OCI-LY7 (cell line): ENCODE data around the gene PLXNA4. TPM values are rescaled to one million over a fixed set of nuclear protein-coding genes. Genes with fewer than 3 reads are reported as not detected.

Experiments used
- BruUV-seq: library from RNA; stranded (reverse); fragments of 400-500 nt; replicated peaks from 2 replicates; lab custom pipeline; 2021; lab: Mats Ljungman, UMichigan
- CTCF ChIA-PET: fragments of 300-600 bp; sonication (Branson Sonifier 250); formaldehyde crosslinking; loops from one replicate; lab custom pipeline; 2022; ENCODE audit warnings: antibody characterized with exemption; ENCODE audit not compliant: unreplicated experiment; lab: Charles Lee
- POLR2A ChIA-PET: fragments of 300-600 bp; sonication (Branson Sonifier 250); formaldehyde crosslinking; loops from one replicate; lab custom pipeline; 2022; ENCODE audit warnings: antibody characterized with exemption; lab: Charles Lee
- DNase-seq: peaks from one replicate; pipeline ENCODE4 v3.0.0-alpha.2; 2015; ENCODE audit warnings: low spot score
- H2AFZ ChIP-seq: fragments of 200-600 bp; sonication (generic), shearing (Covaris generic); 2 replicates; pipeline ENCODE4 v1.6.1; 2014; ENCODE audit warnings: mild to moderate bottlenecking, antibody characterized with exemption, low read length, moderate library complexity
- H3K27ac ChIP-seq: fragments of 200-600 bp; sonication (generic); 2 replicates; pipeline ENCODE4 v1.5.1; 2014; ENCODE audit warnings: mixed run types, low read depth, mild to moderate bottlenecking, moderate library complexity, low read length, inconsistent platforms; ENCODE audit not compliant: poor library complexity, severe bottlenecking
- H3K36me3 ChIP-seq: fragments of 200-600 bp; sonication (generic); 2 replicates; pipeline ENCODE4 v1.6.1; 2014; ENCODE audit warnings: mild to moderate bottlenecking, antibody characterized with exemption, low read length, moderate library complexity, mixed read lengths; ENCODE audit not compliant: insufficient read depth
- H3K4me1 ChIP-seq: fragments of 200-600 bp; sonication (generic); 2 replicates; pipeline ENCODE4 v1.5.1; 2014; ENCODE audit warnings: mild to moderate bottlenecking, low read length; ENCODE audit not compliant: insufficient read depth, poor library complexity, severe bottlenecking
- H3K4me2 ChIP-seq: fragments of 200-600 bp; sonication (generic); 2 replicates; pipeline ENCODE4 v1.6.1; 2014; ENCODE audit warnings: mild to moderate bottlenecking, low read length
- H3K4me3 ChIP-seq: fragments of 200-600 bp; sonication (generic); 2 replicates; pipeline ENCODE4 v1.5.1; 2014; ENCODE audit warnings: mild to moderate bottlenecking, low read depth, low read length; ENCODE audit not compliant: poor library complexity, severe bottlenecking
- H3K79me2 ChIP-seq: fragments of 200-600 bp; sonication (generic); 2 replicates; pipeline ENCODE4 v1.6.1; 2016; ENCODE audit warnings: low read depth, mild to moderate bottlenecking, low read length, moderate library complexity, mixed read lengths; ENCODE audit not compliant: insufficient read depth
- H3K9me2 ChIP-seq: fragments of 200-600 bp; sonication (generic); 2 replicates; pipeline ENCODE4 v1.6.1; 2016; ENCODE audit warnings: mild to moderate bottlenecking, low read length, mixed read lengths; ENCODE audit not compliant: insufficient read depth
- H3K9me3 ChIP-seq: fragments of 200-600 bp; sonication (generic); 2 replicates; pipeline ENCODE4 v1.6.1; 2014; ENCODE audit warnings: mild to moderate bottlenecking, mixed run types, low read length, mixed read lengths
- H4K20me1 ChIP-seq: fragments of 200-600 bp; sonication (generic); 2 replicates; pipeline ENCODE4 v1.6.1; 2014; ENCODE audit warnings: mild to moderate bottlenecking, antibody characterized with exemption, low read length, moderate library complexity, mixed read lengths; ENCODE audit not compliant: insufficient read depth
- CTCF ChIP-seq: fragments of 200-600 bp; sonication (generic); conservative IDR thresholded peaks from 2 replicates; pipeline ENCODE4 v1.5.1; 2014; ENCODE audit warnings: mild to moderate bottlenecking, antibody characterized with exemption, low read length, moderate library complexity, mixed read lengths
- EZH2phosphoT487 ChIP-seq: fragments of 200-600 bp; sonication (generic); IDR thresholded peaks from 2 replicates; pipeline ENCODE4 v1.6.1; 2018; ENCODE audit warnings: low read depth, borderline replicate concordance, mild to moderate bottlenecking, mixed run types, antibody characterized with exemption, low read length, moderate library complexity, mixed read lengths
- intact Hi-C: fragments of 100-400 bp; cut with micrococcal nuclease; formaldehyde crosslinking; loops from one replicate; pipeline ENCODE4 v1.10.0; 2022; ENCODE audit not compliant: unreplicated experiment
- total RNA-seq, 2 experiments: library from RNA; depleted of rRNA in 1 of 2; stranded (reverse); fragments of >200 nt in 1 of 2; shearing (Covaris generic) in 1 of 2; gene quantifications; 2 replicates each; pipeline ENCODE4 v1.2.3, GENCODE V29; 2014 to 2022

PLXNA4 gene
- total RNA-seq, 2 experiments from 2014 or later = not detected

DNA sequence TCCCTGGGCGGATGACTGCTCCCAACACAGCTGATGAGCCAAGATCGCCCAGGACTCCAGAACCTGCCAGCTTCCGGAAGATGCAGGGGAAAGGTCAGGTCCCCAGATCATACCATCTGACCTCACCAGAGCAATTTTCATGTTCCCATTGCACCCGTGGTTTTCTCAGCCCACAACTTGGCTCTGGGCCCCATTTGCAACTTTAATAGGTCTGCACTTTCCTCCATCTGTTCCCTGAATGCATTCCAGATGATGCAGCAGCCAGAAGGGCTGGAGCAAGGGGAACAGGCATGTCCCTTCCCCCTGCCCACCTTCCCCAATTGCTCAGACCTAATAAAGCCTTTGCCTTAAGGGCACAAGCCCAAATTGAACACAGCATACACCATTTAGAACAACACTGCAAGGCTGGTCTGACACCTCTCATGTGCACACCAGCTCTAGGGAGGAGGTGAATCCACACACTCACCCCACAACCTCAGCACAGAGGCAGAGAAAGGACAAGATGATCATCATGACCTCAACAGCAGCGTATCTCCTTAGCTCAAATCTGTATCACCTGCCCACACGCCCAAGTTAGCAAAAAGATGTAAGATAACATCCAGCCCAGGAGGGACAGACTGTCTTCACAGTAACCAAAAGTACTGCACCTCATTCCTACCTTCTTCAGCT is 87.5 kb downstream of the PLXNA4 start:
- TF ChIP-seq CTCF (no peak), EZH2phosphoT487 (no peak)
- BruUV-seq = no TSS peak

GRCh38 chr7:132486274-132486610 is 90.0 kb downstream of the PLXNA4 start:
- Histone ChIP-seq H3K4me2 (no peak overlapping the region), H3K27ac (no peak overlapping the region), H3K4me1 (no peaks in the 10 kb centered on the region), H3K79me2 (no peaks in the 10 kb centered on the region), H2AFZ (no peak overlapping the region), H4K20me1 (no peaks in the 10 kb centered on the region), H3K9me2 (no peaks in the 10 kb centered on the region), H3K9me3 (no peaks in the 10 kb centered on the region), H3K36me3 (no peaks in the 10 kb centered on the region), H3K4me3 (no peak overlapping the region)
- BruUV-seq = no TSS peak
- CTCF ChIA-PET = no interaction called here
- no peak for DNase-seq
- TF ChIP-seq CTCF (no peak), EZH2phosphoT487 (no peak)
- intact Hi-C loops = no loop called here
- POLR2A ChIA-PET = no interaction called here

More for the DNA sequence above, 87.5 kb downstream of the PLXNA4 start:
- H3K36me3 ChIP-seq = no peaks in the 10 kb centered on the region
- no peaks in the 10 kb centered on the region for H3K4me1 ChIP-seq
- no peaks in the 10 kb centered on the region for H4K20me1 ChIP-seq
- POLR2A ChIA-PET = no interaction called here
- H3K27ac ChIP-seq = no peak overlapping the region
- no peak overlapping the region for H3K4me2 ChIP-seq
- no peak overlapping the region for H2AFZ ChIP-seq
- no peak for DNase-seq
- H3K4me3 ChIP-seq = no peak overlapping the region
- H3K9me3 ChIP-seq = no peaks in the 10 kb centered on the region
- intact Hi-C loops = no loop called here
- H3K79me2 ChIP-seq = no peaks in the 10 kb centered on the region
- CTCF ChIA-PET = no interaction called here
- no peaks in the 10 kb centered on the region for H3K9me2 ChIP-seq

GRCh38 chr7:132485600-132486273 is 90.5 kb downstream of the PLXNA4 start:
- no peaks in the 10 kb centered on the region for H3K79me2 ChIP-seq
- H3K9me2 ChIP-seq = no peaks in the 10 kb centered on the region
- intact Hi-C loops = no loop called here
- H3K36me3 ChIP-seq = no peaks in the 10 kb centered on the region
- DNase-seq = no peak
- no peaks in the 10 kb centered on the region for H3K9me3 ChIP-seq
- H3K4me1 ChIP-seq = no peaks in the 10 kb centered on the region
- ChIA-PET POLR2A (no interaction called here), CTCF (no interaction called here)
- no peaks in the 10 kb centered on the region for H4K20me1 ChIP-seq
- TF ChIP-seq CTCF (no peak), EZH2phosphoT487 (no peak)
- H2AFZ ChIP-seq = no peak overlapping the region
- no peak overlapping the region for H3K4me3 ChIP-seq
- no TSS peak for BruUV-seq
- no peak overlapping the region for H3K4me2 ChIP-seq
- no peak overlapping the region for H3K27ac ChIP-seq
